Activated T-cell treated with anti-CD3 and anti-CD28 coated beads, Interleukin-2, amount 50 U/mL, for 72 hours (primary cell): Measurements from ENCODE around the gene ALDH18A1. TPM values are rescaled to one million over a fixed set of nuclear protein-coding genes. Genes with fewer than 3 reads are reported as not detected.

Experiments
- ATAC-seq, 2 donors: fragments of 150-1000 bp; cut with Tn5 transposase; replicated peaks in 1 of 2; 2 replicates each; pipeline ENCODE4 v1.10.0; 2021; ENCODE audit warnings: moderate library complexity in 2 of 2, mild to moderate bottlenecking in 1 of 2
- DNase-seq, 2 donors: peaks; one replicate each; pipeline ENCODE4 v3.0.0; 2021 to 2022; ENCODE audit warnings: mixed read lengths in 1 of 2
- H3K27ac Mint-ChIP-seq: one replicate; pipeline ENCODE4 v1.8.0; 2022; ENCODE audit warnings: mild to moderate bottlenecking, moderate library complexity, mixed read lengths
- H3K27me3 Mint-ChIP-seq: one replicate; pipeline ENCODE4 v1.8.0; 2022; ENCODE audit warnings: low read depth, mixed read lengths
- H3K36me3 Mint-ChIP-seq, 2 donors: one replicate each; pipeline ENCODE4 v1.8.0; 2022; ENCODE audit warnings: mixed read lengths in 2 of 2, mild to moderate bottlenecking in 1 of 2; ENCODE audit not compliant: insufficient read depth in 2 of 2
- H3K4me1 Mint-ChIP-seq: one replicate; pipeline ENCODE4 v1.8.0; 2022; ENCODE audit warnings: low read depth, mixed read lengths
- H3K4me3 Mint-ChIP-seq, 2 donors: one replicate each; pipeline ENCODE4 v1.8.0; 2022; ENCODE audit warnings: mild to moderate bottlenecking in 2 of 2, mixed read lengths in 2 of 2, moderate library complexity in 2 of 2
- H3K9me3 Mint-ChIP-seq, 2 donors: one replicate each; pipeline ENCODE4 v1.8.0; 2022; ENCODE audit warnings: mixed read lengths in 2 of 2
- total RNA-seq, 2 donors: library from RNA; stranded (reverse); gene quantifications; one replicate each; pipeline ENCODE4 v1.2.3, GENCODE V29; 2022

Gene ALDH18A1
- total RNA-seq, 2 donors from 2014 or later = 52.8 to 71.3 TPM

DNA sequence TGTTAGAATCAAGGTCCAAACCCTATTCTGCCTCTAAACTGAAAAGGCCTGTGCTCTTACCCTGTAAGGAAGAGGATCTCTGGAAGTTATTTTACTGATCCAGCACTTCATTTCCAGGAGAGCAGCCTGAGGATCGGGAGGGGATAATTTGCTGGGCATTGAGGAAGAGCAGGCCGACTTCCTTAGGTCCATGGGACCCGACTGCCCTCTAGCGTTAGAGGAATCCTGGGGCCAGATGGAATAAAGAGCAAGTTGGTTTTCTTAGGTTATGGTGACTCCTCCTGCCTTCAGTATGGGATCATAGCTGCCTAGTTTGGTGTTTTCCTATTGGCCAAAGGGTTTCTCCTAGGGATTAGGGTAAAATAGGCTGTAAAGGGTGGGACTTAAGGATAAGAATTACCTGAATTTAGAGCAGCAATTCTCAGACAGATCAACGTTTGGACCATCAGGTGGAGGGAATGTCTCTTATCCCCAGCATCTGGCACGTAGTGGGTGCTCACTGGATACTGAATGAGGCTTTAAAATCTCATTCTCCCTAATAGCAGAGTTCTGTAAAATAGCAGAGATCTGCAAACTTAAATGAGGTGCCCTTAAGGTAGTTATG lies 55.3 kb downstream of the ALDH18A1 start:
- peak; percentile 71 to 75 for ATAC-seq

GRCh38 chr10:95600158-95600557 lies 56.4 kb downstream of the ALDH18A1 start:
- no peak for DNase-seq
- Mint-ChIP-seq H3K27me3 (peaks cover 6% of the 10 kb centered on the region), H3K4me3 (no peak overlapping the region), H3K9me3 (no peaks in the 10 kb centered on the region), H3K36me3 (no peaks in the 10 kb centered on the region), H3K27ac (no peak overlapping the region), H3K4me1 (no peaks in the 10 kb centered on the region)
- no peak for ATAC-seq

More for the DNA sequence above, 55.3 kb downstream of the ALDH18A1 start:
- Mint-ChIP-seq H3K4me1 (no peaks in the 10 kb centered on the region), H3K4me3 (no peak overlapping the region), H3K27ac (no peak overlapping the region), H3K36me3 (no peaks in the 10 kb centered on the region), H3K27me3 (peaks cover 6% of the 10 kb centered on the region), H3K9me3 (no peaks in the 10 kb centered on the region)
- DNase-seq = peak; percentile 44 to 56

DNA sequence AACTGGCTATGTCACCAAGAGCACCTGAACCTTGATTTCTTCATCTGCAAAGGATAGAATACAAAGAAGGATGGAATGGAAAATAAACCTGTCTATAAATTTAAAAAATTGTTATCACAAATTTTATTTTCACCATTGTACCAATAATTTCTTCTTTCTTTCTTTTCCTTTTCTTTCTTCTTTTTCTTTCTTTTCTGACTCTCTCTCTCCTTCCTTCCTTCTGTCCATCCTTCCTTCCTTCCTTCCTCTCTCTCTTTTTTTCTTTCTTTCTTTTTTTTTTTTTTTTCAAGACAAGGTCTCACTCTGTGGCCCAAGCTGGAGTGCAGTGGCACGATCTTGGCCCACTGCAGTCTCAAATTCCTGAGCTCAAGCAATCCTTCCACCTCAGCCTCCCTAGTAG lies 58.7 kb downstream of the ALDH18A1 start:
- ATAC-seq (no peak), DNase-seq (no peak)
- no peak overlapping the region for H3K4me3 Mint-ChIP-seq
- peaks cover 13% of the 10 kb centered on the region for H3K27me3 Mint-ChIP-seq
- H3K27ac Mint-ChIP-seq = no peak overlapping the region
- no peaks in the 10 kb centered on the region for H3K4me1 Mint-ChIP-seq
- no peaks in the 10 kb centered on the region for H3K9me3 Mint-ChIP-seq
- H3K36me3 Mint-ChIP-seq = no peaks in the 10 kb centered on the region

DNA sequence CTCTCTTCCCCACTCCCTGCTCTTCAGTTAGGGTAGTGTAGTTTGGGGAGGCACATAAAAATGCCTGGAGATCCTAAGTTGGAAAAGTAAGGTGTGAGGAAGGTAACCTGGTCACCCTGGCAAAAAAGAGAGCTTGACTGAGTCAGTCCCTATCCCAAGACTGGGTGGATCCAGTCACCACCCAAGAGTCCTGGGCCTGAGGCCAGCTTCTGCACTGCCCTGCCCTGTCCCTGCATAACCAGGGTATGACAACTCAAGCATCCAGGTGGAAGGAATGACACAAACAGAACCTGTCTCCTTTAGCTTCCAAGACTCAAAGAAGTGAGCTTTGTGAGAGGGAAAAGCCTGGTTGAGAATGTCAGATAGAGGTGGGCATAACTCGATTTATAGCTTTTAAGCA lies 68.5 kb downstream of the ALDH18A1 start:
- no peak for DNase-seq
- Mint-ChIP-seq H3K27ac (no peak overlapping the region), H3K4me1 (no peaks in the 10 kb centered on the region), H3K4me3 (no peak overlapping the region), H3K27me3 (peaks cover 17% of the 10 kb centered on the region), H3K36me3 (no peaks in the 10 kb centered on the region), H3K9me3 (no peaks in the 10 kb centered on the region)
- no peak for ATAC-seq

GRCh38 chr10:95579835-95580535 lies 76.5 kb downstream of the ALDH18A1 start:
- Mint-ChIP-seq H3K4me1 (no peaks in the 10 kb centered on the region), H3K4me3 (no peak overlapping the region), H3K36me3 (no peaks in the 10 kb centered on the region), H3K27ac (no peak overlapping the region), H3K9me3 (no peaks in the 10 kb centered on the region), H3K27me3 (peaks cover 40% of the 10 kb centered on the region)
- DNase-seq = no peak
- no peak for ATAC-seq

DNA sequence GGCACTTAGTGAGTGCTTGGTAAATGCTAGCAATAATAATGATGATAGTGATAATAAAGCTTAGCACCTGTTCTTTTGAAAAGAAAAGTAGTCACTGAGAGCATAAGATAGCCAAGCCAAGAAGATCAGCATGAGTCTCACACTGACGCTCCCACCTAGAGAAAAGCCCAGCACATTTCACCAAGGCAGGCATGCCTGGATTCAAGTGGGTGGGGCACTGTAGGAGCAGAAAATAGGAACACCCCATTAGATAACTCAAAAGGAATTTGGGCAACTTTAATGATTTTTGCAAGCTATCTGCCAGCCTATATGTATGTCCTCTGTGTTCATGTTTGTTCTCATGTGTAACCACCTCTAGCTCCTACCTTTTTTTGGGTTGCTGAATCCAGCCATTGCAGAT lies 77.2 kb downstream of the ALDH18A1 start:
- no peaks in the 10 kb centered on the region for H3K36me3 Mint-ChIP-seq
- H3K4me3 Mint-ChIP-seq = no peak overlapping the region
- no peaks in the 10 kb centered on the region for H3K4me1 Mint-ChIP-seq
- no peaks in the 10 kb centered on the region for H3K9me3 Mint-ChIP-seq
- H3K27ac Mint-ChIP-seq = no peak overlapping the region
- no peak for ATAC-seq
- DNase-seq = no peak
- H3K27me3 Mint-ChIP-seq = peaks cover 44% of the 10 kb centered on the region

DNA sequence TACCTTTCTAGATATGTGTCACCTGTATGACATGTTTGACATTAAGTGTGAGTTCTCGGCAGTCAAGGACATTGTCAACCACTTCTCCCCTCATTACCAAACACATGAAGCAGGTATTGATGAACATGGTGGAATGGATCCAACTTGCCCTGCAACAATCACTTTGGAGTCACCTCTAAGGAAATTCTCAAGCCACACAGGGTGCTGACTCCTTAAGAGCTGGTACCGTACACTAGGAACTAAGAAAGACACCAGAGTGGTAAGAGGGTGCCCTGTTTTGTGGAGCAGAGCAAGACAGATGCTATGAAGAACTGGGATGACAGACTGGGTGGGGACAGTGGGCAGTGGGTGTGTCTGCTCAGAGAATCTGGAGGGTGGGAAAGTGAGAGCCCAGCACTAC lies 77.9 kb downstream of the ALDH18A1 start:
- H3K4me1 Mint-ChIP-seq = no peaks in the 10 kb centered on the region
- H3K9me3 Mint-ChIP-seq = no peaks in the 10 kb centered on the region
- H3K27me3 Mint-ChIP-seq = peaks cover 48% of the 10 kb centered on the region
- H3K4me3 Mint-ChIP-seq = no peak overlapping the region
- no peak overlapping the region for H3K27ac Mint-ChIP-seq
- no peaks in the 10 kb centered on the region for H3K36me3 Mint-ChIP-seq
- DNase-seq (no peak), ATAC-seq (no peak)

DNA sequence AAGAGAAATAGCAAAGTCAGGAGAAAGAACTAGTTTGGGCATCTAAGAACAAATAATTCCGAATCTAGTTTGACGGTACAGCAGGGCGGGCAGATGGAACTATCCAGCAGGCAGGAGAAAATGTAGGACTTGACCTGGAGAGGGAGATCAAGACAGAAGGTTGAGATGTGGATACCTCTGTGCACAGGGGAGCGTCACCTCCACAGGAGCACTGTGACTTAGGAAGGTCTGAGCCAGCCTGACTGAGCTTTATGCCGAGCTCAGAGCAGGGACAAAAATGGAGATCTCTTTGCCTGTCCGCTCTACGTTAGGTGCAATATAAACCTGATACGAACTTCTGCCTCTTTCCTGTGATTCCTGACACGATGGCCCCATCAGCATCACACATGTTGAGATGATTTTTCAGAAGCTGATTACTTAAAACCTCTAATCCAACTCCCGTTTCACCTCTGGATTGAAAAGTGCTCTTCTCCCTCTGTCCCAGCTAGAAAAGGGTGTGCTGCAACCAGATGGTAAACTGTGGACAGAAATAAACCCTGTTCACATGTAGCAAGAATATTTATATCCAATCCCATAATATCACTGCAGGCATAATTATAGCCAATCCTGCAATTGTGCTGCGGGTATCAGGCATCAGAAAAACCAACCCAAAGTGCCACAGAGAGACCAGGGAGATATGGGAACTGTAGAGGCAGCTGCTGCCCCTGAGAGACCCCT lies 81.7 kb downstream of the ALDH18A1 start:
- no peaks in the 10 kb centered on the region for H3K36me3 Mint-ChIP-seq
- no peak for DNase-seq

GRCh38 chr10:95573964-95574604 lies 82.4 kb downstream of the ALDH18A1 start:
- Mint-ChIP-seq H3K4me1 (no peaks in the 10 kb centered on the region), H3K27me3 (peaks cover 27% of the 10 kb centered on the region)

More for the DNA sequence above, 81.7 kb downstream of the ALDH18A1 start:
- no peak for ATAC-seq
- Mint-ChIP-seq H3K4me3 (no peak overlapping the region), H3K27me3 (peaks cover 33% of the 10 kb centered on the region), H3K9me3 (no peaks in the 10 kb centered on the region), H3K4me1 (no peaks in the 10 kb centered on the region), H3K27ac (no peak overlapping the region)

GRCh38 chr10:95573527-95573926 lies 83.0 kb downstream of the ALDH18A1 start:
- ATAC-seq (no peak), DNase-seq (no peak)
- Mint-ChIP-seq H3K9me3 (no peaks in the 10 kb centered on the region), H3K27me3 (peaks cover 22% of the 10 kb centered on the region), H3K36me3 (no peaks in the 10 kb centered on the region), H3K4me1 (no peaks in the 10 kb centered on the region), H3K4me3 (no peak overlapping the region), H3K27ac (no peak overlapping the region)

More at GRCh38 chr10:95573964-95574604, 82.4 kb downstream of the ALDH18A1 start:
- DNase-seq = no peak
- Mint-ChIP-seq H3K27ac (no peak overlapping the region), H3K9me3 (no peaks in the 10 kb centered on the region), H3K36me3 (no peaks in the 10 kb centered on the region), H3K4me3 (no peak overlapping the region)
- no peak for ATAC-seq

DNA sequence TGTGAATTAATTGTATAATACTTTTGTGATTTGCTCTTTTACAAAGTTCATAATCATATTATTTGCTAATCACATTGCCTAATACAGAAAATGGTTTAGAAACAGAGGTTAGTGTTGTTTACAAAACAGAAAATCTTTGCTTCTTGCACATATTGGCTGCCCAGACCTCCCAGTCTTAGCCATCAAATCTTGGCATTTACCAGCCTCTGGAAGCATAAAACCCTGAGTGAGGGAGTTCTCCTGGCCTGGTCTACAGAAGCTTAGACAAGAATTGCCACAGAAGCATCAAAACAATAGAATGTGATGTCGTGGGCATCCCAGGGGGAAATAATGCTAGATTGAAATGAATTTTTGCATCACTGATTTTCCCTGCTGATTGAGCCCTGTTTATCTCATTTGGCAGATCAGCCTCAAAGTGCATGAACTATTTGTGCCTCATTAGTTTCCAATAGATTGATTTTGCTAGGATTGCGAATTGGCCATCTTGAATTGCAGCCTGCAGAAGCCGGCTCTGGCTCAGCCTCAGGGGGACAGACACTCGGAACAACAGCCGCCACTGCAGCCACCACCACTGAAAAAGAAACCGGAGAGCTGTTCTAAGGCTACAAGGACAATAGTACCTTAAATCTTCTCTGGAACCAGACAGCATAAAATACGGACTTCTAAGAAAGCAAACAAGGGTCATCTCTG lies 84.2 kb downstream of the ALDH18A1 start:
- H3K4me1 Mint-ChIP-seq = no peaks in the 10 kb centered on the region
- no peaks in the 10 kb centered on the region for H3K36me3 Mint-ChIP-seq
- ATAC-seq = no peak

DNA sequence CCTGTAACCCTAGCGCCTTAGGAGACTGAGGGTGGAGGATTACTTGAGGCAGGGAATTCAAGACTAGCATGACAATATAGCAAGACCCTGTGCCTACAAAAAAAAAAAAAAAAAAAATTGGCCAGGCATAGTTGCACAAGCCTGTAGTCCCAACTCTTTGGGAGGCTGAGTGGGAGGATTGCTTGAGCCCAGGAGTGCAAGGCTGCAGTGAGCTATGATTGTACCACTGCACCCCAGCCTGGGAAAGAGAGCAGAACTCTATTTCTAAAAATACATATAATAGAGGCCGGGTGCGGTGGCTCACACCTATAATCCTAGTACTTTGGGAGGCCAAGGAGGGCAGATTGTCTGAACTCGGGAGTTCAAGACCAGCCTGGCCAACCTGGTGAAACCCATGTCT lies 85.1 kb downstream of the ALDH18A1 start:
- Mint-ChIP-seq H3K36me3 (no peaks in the 10 kb centered on the region), H3K27me3 (peaks cover 15% of the 10 kb centered on the region), H3K9me3 (no peaks in the 10 kb centered on the region), H3K27ac (no peak overlapping the region), H3K4me3 (no peak overlapping the region), H3K4me1 (no peaks in the 10 kb centered on the region)
- ATAC-seq (no peak), DNase-seq (no peak)

More for the DNA sequence above, 84.2 kb downstream of the ALDH18A1 start:
- no peak for DNase-seq
- Mint-ChIP-seq H3K27me3 (peaks cover 15% of the 10 kb centered on the region), H3K27ac (no peak overlapping the region), H3K4me3 (no peak overlapping the region), H3K9me3 (no peaks in the 10 kb centered on the region)

GRCh38 chr10:95569368-95569767 lies 87.1 kb downstream of the ALDH18A1 start:
- no peak overlapping the region for H3K4me3 Mint-ChIP-seq
- H3K4me1 Mint-ChIP-seq = no peaks in the 10 kb centered on the region
- no peak for DNase-seq
- H3K27ac Mint-ChIP-seq = no peak overlapping the region
- peaks cover 12% of the 10 kb centered on the region for H3K27me3 Mint-ChIP-seq
- no peak for ATAC-seq
- H3K9me3 Mint-ChIP-seq = no peaks in the 10 kb centered on the region
- no peaks in the 10 kb centered on the region for H3K36me3 Mint-ChIP-seq
